ENCODE results near the gene COL25A1.

COL25A1 gene

DNA sequence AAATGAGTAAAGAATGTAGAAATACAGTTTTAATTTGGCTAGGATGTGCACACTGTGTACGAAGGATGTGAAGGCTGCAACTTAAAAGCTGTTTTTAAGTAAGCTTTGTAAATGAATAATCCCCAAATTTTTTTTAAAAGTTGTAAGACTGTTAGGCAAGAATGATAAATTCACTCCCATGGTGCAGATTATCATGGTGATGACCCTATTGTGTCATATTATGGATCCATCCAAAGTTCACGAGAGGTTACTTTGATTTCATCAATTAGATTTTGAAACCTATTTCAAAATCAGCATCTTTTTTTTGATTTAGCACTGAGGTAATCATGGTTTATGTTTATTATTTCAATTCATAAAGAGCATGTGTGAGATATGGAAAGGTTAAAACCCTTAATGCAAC lies 476.7 kb downstream of the COL25A1 start:
- H3K9me3 Mint-ChIP-seq, result no peaks in the 10 kb centered on the region
- no peak overlapping the region for H3K27ac Mint-ChIP-seq
- H3K36me3 Mint-ChIP-seq, result no peaks in the 10 kb centered on the region
- H3K4me1 Mint-ChIP-seq, result no peaks in the 10 kb centered on the region
- ATAC-seq, result no peak
- peaks cover 8% of the 10 kb centered on the region for H3K27me3 Mint-ChIP-seq
- no peak overlapping the region for H3K4me3 Mint-ChIP-seq

- H3K27ac Mint-ChIP-seq, result no peak overlapping the region
- ATAC-seq, result no peak
- H3K4me3 Mint-ChIP-seq, result no peak overlapping the region
- H3K9me3 Mint-ChIP-seq, result no peaks in the 10 kb centered on the region
- no peaks in the 10 kb centered on the region for H3K27me3 Mint-ChIP-seq
- H3K36me3 Mint-ChIP-seq, result no peaks in the 10 kb centered on the region
- H3K4me1 Mint-ChIP-seq, result no peaks in the 10 kb centered on the region
These were observed 481.0 kb downstream of the COL25A1 start for GRCh38 chr4:108821351-108821930.

DNA sequence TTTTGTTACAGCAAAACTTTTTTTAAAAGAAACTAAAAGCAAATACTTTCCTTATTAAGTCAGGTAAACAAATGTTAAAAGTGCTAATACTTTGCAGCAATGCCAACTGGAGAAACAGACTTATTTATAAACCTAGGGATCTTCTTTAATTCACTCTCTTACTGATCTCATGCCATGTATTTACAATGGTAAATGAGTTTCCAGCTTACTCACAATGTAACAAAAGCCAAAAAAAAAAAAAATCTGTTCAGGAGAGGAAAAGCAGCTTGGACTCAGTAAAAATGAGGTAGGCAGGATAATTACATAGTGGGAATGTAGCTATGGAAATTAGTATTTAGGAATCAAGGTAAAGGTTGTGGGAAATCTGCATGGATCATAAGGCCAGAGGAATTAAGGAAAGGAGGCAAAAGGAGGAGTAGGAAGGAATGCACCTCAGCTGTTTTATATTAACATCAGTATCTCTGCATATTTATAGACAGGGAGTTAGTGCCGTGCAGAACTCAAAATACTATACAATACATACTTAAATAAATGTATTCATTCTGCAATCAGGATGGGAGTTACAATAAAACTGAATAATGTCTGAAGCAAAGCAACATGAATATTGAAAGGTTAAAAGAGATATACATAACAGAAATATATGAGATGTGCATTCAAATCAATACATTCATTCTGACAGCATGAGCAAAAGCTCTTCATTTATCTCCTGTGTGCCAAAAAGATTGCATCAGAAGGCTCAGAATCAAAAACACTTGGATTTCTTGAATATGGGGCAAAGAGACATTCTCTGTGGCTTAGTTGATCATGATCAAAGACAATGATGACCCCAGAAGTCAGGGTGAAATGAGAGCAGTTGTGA lies 481.7 kb downstream of the COL25A1 start:
- Mint-ChIP-seq H3K27ac (no peak overlapping the region), H3K27me3 (no peaks in the 10 kb centered on the region), H3K9me3 (no peaks in the 10 kb centered on the region), H3K4me3 (no peak overlapping the region), H3K4me1 (no peaks in the 10 kb centered on the region), H3K36me3 (no peaks in the 10 kb centered on the region)
- no peak for ATAC-seq

GRCh38 chr4:108814326-108814725 lies 488.1 kb downstream of the COL25A1 start:
- H3K4me3 Mint-ChIP-seq, result no peak overlapping the region
- ATAC-seq, result no peak
- no peaks in the 10 kb centered on the region for H3K36me3 Mint-ChIP-seq
- H3K4me1 Mint-ChIP-seq, result no peaks in the 10 kb centered on the region
- H3K27ac Mint-ChIP-seq, result no peak overlapping the region
- no peaks in the 10 kb centered on the region for H3K27me3 Mint-ChIP-seq
- no peaks in the 10 kb centered on the region for H3K9me3 Mint-ChIP-seq

- Mint-ChIP-seq H3K27ac (no peak overlapping the region), H3K4me1 (no peaks in the 10 kb centered on the region), H3K27me3 (no peaks in the 10 kb centered on the region), H3K4me3 (no peak overlapping the region), H3K9me3 (no peaks in the 10 kb centered on the region), H3K36me3 (no peaks in the 10 kb centered on the region)
- no peak for ATAC-seq
These were observed 489.2 kb downstream of the COL25A1 start for GRCh38 chr4:108813261-108813660.

DNA sequence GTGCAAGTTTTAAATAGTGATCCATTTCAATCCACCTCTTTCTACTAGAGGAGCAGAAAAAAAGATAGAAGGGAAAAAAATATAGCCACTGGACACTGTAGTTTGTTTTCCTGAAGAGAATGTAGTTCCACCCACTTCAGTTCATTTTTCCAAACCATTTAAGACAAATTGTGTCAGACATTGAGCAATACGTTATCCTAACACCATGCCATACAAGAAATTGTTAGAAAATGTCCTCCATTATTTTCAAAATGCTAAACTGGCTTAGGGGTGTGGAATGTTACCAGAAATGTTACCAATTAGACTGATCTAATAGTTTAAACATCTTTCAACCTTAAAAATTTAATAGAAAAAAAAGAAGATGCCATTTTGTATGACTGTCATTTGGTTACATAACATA lies 491.0 kb downstream of the COL25A1 start:
- H3K4me3 Mint-ChIP-seq, result no peak overlapping the region

GRCh38 chr4:108810087-108810486 lies 492.4 kb downstream of the COL25A1 start:
- no peak for ATAC-seq
- no peaks in the 10 kb centered on the region for H3K9me3 Mint-ChIP-seq
- H3K27ac Mint-ChIP-seq, result no peak overlapping the region
- no peaks in the 10 kb centered on the region for H3K36me3 Mint-ChIP-seq
- no peak overlapping the region for H3K4me3 Mint-ChIP-seq
- peaks cover 11% of the 10 kb centered on the region for H3K27me3 Mint-ChIP-seq
- H3K4me1 Mint-ChIP-seq, result no peaks in the 10 kb centered on the region

More for the DNA sequence above, 491.0 kb downstream of the COL25A1 start:
- Mint-ChIP-seq H3K27ac (no peak overlapping the region), H3K36me3 (no peaks in the 10 kb centered on the region), H3K4me1 (no peaks in the 10 kb centered on the region), H3K9me3 (no peaks in the 10 kb centered on the region), H3K27me3 (peaks cover 11% of the 10 kb centered on the region)
- ATAC-seq, result no peak

GRCh38 chr4:108804648-108805273 lies 497.7 kb downstream of the COL25A1 start:
- Mint-ChIP-seq H3K27ac (no peak overlapping the region), H3K27me3 (peaks cover 11% of the 10 kb centered on the region), H3K9me3 (no peaks in the 10 kb centered on the region), H3K4me1 (no peaks in the 10 kb centered on the region), H3K4me3 (no peak overlapping the region), H3K36me3 (no peaks in the 10 kb centered on the region)
- no peak for ATAC-seq

DNA sequence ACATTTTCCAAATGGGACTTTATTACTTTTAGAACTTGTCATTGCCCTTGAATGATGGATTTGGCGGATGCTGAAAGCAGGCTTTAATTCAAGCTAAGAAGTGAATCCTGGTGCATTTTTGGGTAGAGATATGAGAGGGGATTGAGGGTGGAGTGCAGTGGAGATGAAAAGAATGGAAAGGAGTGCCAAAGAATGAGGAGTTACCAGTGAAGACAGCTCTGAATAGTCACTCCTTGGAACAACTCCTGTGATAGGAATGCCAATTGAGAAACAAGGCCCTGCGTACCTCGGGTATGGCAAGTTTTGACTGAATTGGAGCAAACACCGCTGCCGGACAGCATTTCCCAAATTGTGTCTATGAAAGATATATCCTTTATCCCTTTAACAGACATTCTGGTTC lies 503.2 kb downstream of the COL25A1 start:
- H3K4me1 Mint-ChIP-seq, result no peaks in the 10 kb centered on the region
- no peak for ATAC-seq
- H3K9me3 Mint-ChIP-seq, result no peaks in the 10 kb centered on the region
- H3K27ac Mint-ChIP-seq, result no peak overlapping the region
- no peak overlapping the region for H3K4me3 Mint-ChIP-seq
- no peaks in the 10 kb centered on the region for H3K36me3 Mint-ChIP-seq
- no peaks in the 10 kb centered on the region for H3K27me3 Mint-ChIP-seq

DNA sequence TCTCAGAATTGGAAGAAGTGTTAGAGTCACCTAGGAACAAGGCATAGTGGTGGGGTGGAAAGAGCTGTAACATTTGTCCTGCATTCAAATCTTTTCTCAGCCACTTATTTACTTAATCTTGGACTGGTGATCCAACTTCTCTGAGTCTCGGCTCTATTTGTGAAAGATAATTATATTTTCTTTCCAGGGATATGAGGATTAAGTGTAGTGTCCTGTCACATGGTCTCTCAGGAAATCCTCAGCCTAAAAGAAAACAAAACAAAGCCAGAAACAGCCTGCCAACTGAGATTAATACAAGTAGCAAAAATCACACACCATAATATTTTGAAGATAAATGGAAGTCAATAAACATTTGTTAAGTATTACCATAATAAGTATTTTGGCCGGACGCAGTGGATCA lies 506.3 kb downstream of the COL25A1 start:
- Mint-ChIP-seq H3K36me3 (no peaks in the 10 kb centered on the region), H3K4me1 (no peaks in the 10 kb centered on the region), H3K27ac (no peak overlapping the region), H3K4me3 (no peak overlapping the region), H3K27me3 (no peaks in the 10 kb centered on the region), H3K9me3 (no peaks in the 10 kb centered on the region)
- ATAC-seq, result no peak

- Mint-ChIP-seq H3K36me3 (no peaks in the 10 kb centered on the region), H3K9me3 (no peaks in the 10 kb centered on the region), H3K4me3 (no peak overlapping the region)
These were observed 506.7 kb downstream of the COL25A1 start for GRCh38 chr4:108795733-108796132.

DNA sequence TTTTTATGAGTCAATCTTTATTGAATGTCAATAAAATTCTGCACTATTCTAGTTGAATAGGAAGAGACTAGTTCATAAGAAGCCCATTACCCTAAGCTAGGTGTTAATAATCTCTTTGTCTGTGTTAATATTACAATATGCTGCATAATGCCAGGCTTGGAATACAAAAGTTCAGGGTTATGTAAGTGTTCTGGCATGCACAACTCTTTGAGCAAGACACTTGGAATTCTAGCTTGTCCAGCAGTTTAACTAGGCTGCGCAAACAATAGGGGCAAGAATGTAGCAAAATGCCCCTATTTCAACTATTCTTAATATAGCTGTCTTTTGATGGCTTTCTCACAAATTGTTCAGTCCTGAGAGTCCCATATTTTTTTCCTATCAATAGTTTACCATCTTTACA lies 508.3 kb downstream of the COL25A1 start:
- no peak overlapping the region for H3K4me3 Mint-ChIP-seq
- H3K9me3 Mint-ChIP-seq, result no peaks in the 10 kb centered on the region
- H3K36me3 Mint-ChIP-seq, result no peaks in the 10 kb centered on the region

More at GRCh38 chr4:108795733-108796132, 506.7 kb downstream of the COL25A1 start:
- no peaks in the 10 kb centered on the region for H3K4me1 Mint-ChIP-seq
- no peak overlapping the region for H3K27ac Mint-ChIP-seq
- no peaks in the 10 kb centered on the region for H3K27me3 Mint-ChIP-seq
- ATAC-seq, result no peak

GRCh38 chr4:108793415-108793814 lies 509.0 kb downstream of the COL25A1 start:
- ATAC-seq, result no peak
- H3K4me3 Mint-ChIP-seq, result no peak overlapping the region
- H3K4me1 Mint-ChIP-seq, result no peaks in the 10 kb centered on the region
- no peaks in the 10 kb centered on the region for H3K36me3 Mint-ChIP-seq
- no peaks in the 10 kb centered on the region for H3K9me3 Mint-ChIP-seq
- H3K27ac Mint-ChIP-seq, result no peak overlapping the region
- H3K27me3 Mint-ChIP-seq, result no peaks in the 10 kb centered on the region

More for the DNA sequence above, 508.3 kb downstream of the COL25A1 start:
- no peak overlapping the region for H3K27ac Mint-ChIP-seq
- ATAC-seq, result no peak
- H3K4me1 Mint-ChIP-seq, result no peaks in the 10 kb centered on the region
- no peaks in the 10 kb centered on the region for H3K27me3 Mint-ChIP-seq

DNA sequence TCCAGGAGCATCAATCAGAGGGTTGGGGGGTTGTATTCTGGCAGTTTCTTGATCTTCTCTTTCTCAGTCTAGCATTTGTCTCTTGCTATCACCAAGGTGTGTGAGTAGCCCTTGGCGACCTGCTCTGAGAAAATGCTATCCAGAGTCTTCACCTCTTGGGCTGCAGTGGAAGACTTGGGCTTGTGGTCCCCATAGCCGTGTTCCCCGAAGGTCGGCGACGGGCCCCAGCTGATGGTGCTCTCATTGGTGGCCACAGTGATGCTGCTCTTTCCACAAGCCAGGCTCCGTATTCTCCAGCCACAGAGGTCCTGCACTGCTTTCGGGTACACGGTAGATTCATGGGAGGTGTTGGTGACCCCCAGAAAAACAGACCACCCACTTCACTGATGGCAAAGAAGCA lies 513.7 kb downstream of the COL25A1 start:
- Mint-ChIP-seq H3K27me3 (no peaks in the 10 kb centered on the region), H3K27ac (no peak overlapping the region), H3K36me3 (no peaks in the 10 kb centered on the region), H3K4me3 (no peak overlapping the region), H3K9me3 (no peaks in the 10 kb centered on the region), H3K4me1 (no peaks in the 10 kb centered on the region)
- no peak for ATAC-seq

DNA sequence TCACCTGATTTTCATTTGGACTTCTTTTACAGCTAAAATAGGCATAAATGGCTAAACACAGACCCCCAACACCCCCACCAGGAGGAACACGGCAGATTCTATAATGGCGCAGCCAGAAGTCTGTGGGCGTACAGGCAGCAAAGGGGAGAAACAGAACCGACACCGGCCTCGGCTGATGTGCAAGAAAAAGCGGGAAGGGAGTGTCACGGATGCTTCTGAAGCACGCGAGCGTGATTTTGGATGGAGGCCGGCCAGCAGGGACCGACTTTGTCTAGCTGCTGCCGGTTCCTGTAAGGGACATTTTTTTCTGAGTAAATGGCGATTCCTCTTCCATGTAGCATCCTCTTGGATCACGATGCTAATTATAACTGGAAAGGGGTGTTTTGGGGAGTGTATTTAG lies 514.7 kb downstream of the COL25A1 start:
- no peak for ATAC-seq
- no peaks in the 10 kb centered on the region for H3K9me3 Mint-ChIP-seq
- no peak overlapping the region for H3K27ac Mint-ChIP-seq
- H3K4me3 Mint-ChIP-seq, result no peak overlapping the region
- no peaks in the 10 kb centered on the region for H3K4me1 Mint-ChIP-seq
- H3K27me3 Mint-ChIP-seq, result no peaks in the 10 kb centered on the region
- no peaks in the 10 kb centered on the region for H3K36me3 Mint-ChIP-seq

DNA sequence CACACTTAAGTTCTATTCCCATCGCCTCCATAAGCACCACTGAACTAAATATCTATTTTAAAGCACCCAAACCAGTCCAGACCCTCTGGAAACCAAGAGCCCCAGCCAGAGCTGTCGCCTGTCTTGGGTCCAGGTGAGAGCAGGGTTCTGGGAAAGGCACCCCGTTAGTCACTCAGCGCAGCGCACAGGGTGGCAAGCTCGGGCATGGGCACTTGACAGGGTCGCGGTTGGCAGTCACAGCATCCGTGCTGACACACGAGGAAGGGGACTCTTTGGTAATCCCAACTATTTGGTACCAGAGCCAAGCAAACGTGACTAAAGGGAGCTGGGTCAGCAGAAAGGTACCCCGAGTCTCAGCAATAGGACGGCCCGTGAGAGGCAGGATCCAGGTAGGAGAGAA lies 515.4 kb downstream of the COL25A1 start:
- no peak for ATAC-seq
- Mint-ChIP-seq H3K4me3 (no peak overlapping the region), H3K27ac (no peak overlapping the region), H3K9me3 (no peaks in the 10 kb centered on the region), H3K36me3 (no peaks in the 10 kb centered on the region), H3K4me1 (no peaks in the 10 kb centered on the region), H3K27me3 (no peaks in the 10 kb centered on the region)

Data from stimulated activated memory B cell treated with anti-CD40 and anti-IgM and Interleukin-4, amounts not matched to agents 10 μg/mL and 1 μg/mL and 100 μg/mL, for 72 hours (primary cell).